SK-N-SH (cell line): ENCODE results near the gene ATP5MG. TPM values are rescaled to one million over a fixed set of nuclear protein-coding genes. Genes with fewer than 3 reads are reported as not detected.

Experiments
- CTCF ChIA-PET: fragments of 300-600, 350-600 bp; formaldehyde crosslinking; extraction: SDS; loops from one replicate; lab custom pipeline; 2021; lab: Yijun Ruan, JAX
- POLR2A ChIA-PET: fragments of 350-600 bp; sonication (Branson Sonifier 250); formaldehyde crosslinking; extraction: SDS; loops from one replicate; lab custom pipeline; 2020; ENCODE audit warnings: antibody characterized with exemption, inconsistent platforms; lab: Yijun Ruan, JAX
- DNase-seq: peaks from one replicate; pipeline ENCODE4 v3.0.0; 2012
- H2AFZ ChIP-seq: fragments of 200-600 bp; sonication (generic); 2 replicates; pipeline ENCODE4 v1.8.1; 2016; ENCODE audit warnings: antibody characterized with exemption, mild to moderate bottlenecking, low read depth
- H3F3A ChIP-seq: fragments of 200-600 bp; sonication (generic); replicated peaks from 2 replicates; pipeline ENCODE3; 2016; ENCODE audit warnings: antibody characterized with exemption, mild to moderate bottlenecking; ENCODE audit not compliant: insufficient read depth
- H3K27ac ChIP-seq, 2 experiments: fragments of 200-500 bp in 1 of 2; fragments of 200-600 bp in 1 of 2; sonication (Bioruptor generic) in 1 of 2; sonication (generic), shearing (Covaris generic) in 1 of 2; 2 replicates each; pipeline versions ENCODE4 v1.5.1 to v1.6.1; 2014 to 2016; ENCODE audit warnings: low read depth in 2 of 2, inconsistent platforms in 1 of 2, low read length in 1 of 2, mild to moderate bottlenecking in 1 of 2, mixed read lengths in 1 of 2
- H3K27me3 ChIP-seq: fragments of 200-600 bp; sonication (generic), shearing (Covaris generic); 2 replicates; pipeline ENCODE4 v1.6.1; 2016; ENCODE audit warnings: mixed run types; ENCODE audit not compliant: insufficient read depth
- H3K36me3 ChIP-seq, 2 experiments: fragments of 200-500 bp in 1 of 2; fragments of 200-600 bp in 1 of 2; sonication (Bioruptor generic) in 1 of 2; sonication (generic) in 1 of 2; replicated peaks in 1 of 2; 2 replicates each; pipeline versions ENCODE3 to v1.5.1; 2014 to 2016; ENCODE audit warnings: low read length in 1 of 2, mild to moderate bottlenecking in 1 of 2; ENCODE audit not compliant: insufficient read depth in 2 of 2, control insufficient read depth in 1 of 2
- H3K4me1 ChIP-seq, 2 experiments: fragments of 200-500 bp in 1 of 2; fragments of 200-600 bp in 1 of 2; sonication (Bioruptor generic) in 1 of 2; sonication (generic), shearing (Covaris generic) in 1 of 2; 2 replicates each; pipeline versions ENCODE4 v1.5.1 to v1.6.1; 2014 to 2016; ENCODE audit warnings: low read depth in 1 of 2, low read length in 1 of 2, mixed run types in 1 of 2; ENCODE audit not compliant: insufficient read depth in 2 of 2, control insufficient read depth in 1 of 2
- H3K4me2 ChIP-seq: fragments of 200-600 bp; sonication (generic), shearing (Covaris generic); 2 replicates; pipeline ENCODE4 v1.6.1; 2017; ENCODE audit warnings: mixed run types
- H3K4me3 ChIP-seq, 2 experiments: fragments of 200-500 bp in 1 of 2; fragments of 200-600 bp in 1 of 2; sonication (Bioruptor generic) in 1 of 2; sonication (generic), shearing (Covaris generic) in 1 of 2; 2 replicates each; pipeline versions ENCODE4 v1.5.1 to v1.8.1; 2014 to 2016; ENCODE audit warnings: low read depth in 2 of 2, inconsistent platforms in 1 of 2, low read length in 1 of 2, mild to moderate bottlenecking in 1 of 2, mixed read lengths in 1 of 2, moderate library complexity in 1 of 2
- H3K79me2 ChIP-seq: fragments of 200-600 bp; sonication (generic); 2 replicates; pipeline ENCODE4 v1.8.1; 2017; ENCODE audit warnings: mild to moderate bottlenecking; ENCODE audit not compliant: insufficient read depth
- H3K9ac ChIP-seq: fragments of 200-600 bp; sonication (generic); 2 replicates; pipeline ENCODE4 v1.6.1; 2017; ENCODE audit warnings: mixed run types
- H3K9me2 ChIP-seq: fragments of 200-600 bp; sonication (generic); 2 replicates; pipeline ENCODE4 v1.6.1; 2017; ENCODE audit warnings: mixed run types
- H3K9me3 ChIP-seq: fragments of 200-600 bp; sonication (generic); 2 replicates; pipeline ENCODE4 v1.6.1; 2017; ENCODE audit warnings: mixed run types, mild to moderate bottlenecking, moderate library complexity
- H4K20me1 ChIP-seq: fragments of 200-600 bp; sonication (generic); 2 replicates; pipeline ENCODE4 v1.6.1; 2017; ENCODE audit warnings: mild to moderate bottlenecking, mixed run types; ENCODE audit not compliant: insufficient read depth
- CHD2 ChIP-seq: fragments of 150-350 bp; IDR thresholded peaks from 2 replicates; pipeline ENCODE4 v1.6.1; 2018; ENCODE audit warnings: low read length; ENCODE audit not compliant: partially characterized antibody
- ELF1 ChIP-seq: IDR thresholded peaks from 2 replicates; pipeline ENCODE4 v1.4.0; 2012
- EP300 ChIP-seq, 2 experiments: IDR thresholded peaks; 2 replicates each; pipeline versions ENCODE4 v1.4.0 to v1.6.1; 2012; ENCODE audit warnings: borderline replicate concordance in 1 of 2, low read depth in 1 of 2, low read length in 1 of 2
- FOSL2 ChIP-seq: IDR thresholded peaks from 2 replicates; pipeline ENCODE4 v1.4.0; 2012; ENCODE audit warnings: low read depth, mild to moderate bottlenecking, moderate library complexity, borderline replicate concordance
- FOXJ3 ChIP-seq: sonication (generic); formaldehyde crosslinking; IDR thresholded peaks from 2 replicates; pipeline ENCODE4 v1.5.1; 2020; ENCODE audit warnings: mild to moderate bottlenecking, missing genetic modification reagents
- FOXM1 ChIP-seq: IDR thresholded peaks from 2 replicates; pipeline ENCODE4 v1.4.0; 2012; ENCODE audit warnings: low read depth, mild to moderate bottlenecking
- GABPA ChIP-seq: IDR thresholded peaks from 2 replicates; pipeline ENCODE4 v1.4.0; 2012; ENCODE audit warnings: low read depth, mild to moderate bottlenecking
- GATA2 ChIP-seq: sonication (generic); formaldehyde crosslinking; IDR thresholded peaks from 2 replicates; pipeline ENCODE4 v1.5.0; 2020; ENCODE audit warnings: mild to moderate bottlenecking, missing genetic modification reagents
- JUND ChIP-seq: IDR thresholded peaks from 2 replicates; pipeline ENCODE4 v1.4.0; 2012
- MXI1 ChIP-seq: IDR thresholded peaks from 2 replicates; pipeline ENCODE4 v1.6.1; 2012; ENCODE audit warnings: mild to moderate bottlenecking, low read depth, low read length, improper control_type of control experiment
- NFIC ChIP-seq: IDR thresholded peaks from 2 replicates; pipeline ENCODE4 v1.4.0; 2012; ENCODE audit warnings: borderline replicate concordance
- RAD21 ChIP-seq: IDR thresholded peaks from 2 replicates; pipeline ENCODE4 v1.6.1; 2012; ENCODE audit warnings: mild to moderate bottlenecking, low read length
- RCOR1 ChIP-seq: fragments of 150-350 bp; IDR thresholded peaks from 2 replicates; pipeline ENCODE4 v1.6.1; 2017; ENCODE audit warnings: antibody characterized with exemption, low read length
- RXRA ChIP-seq: IDR thresholded peaks from 2 replicates; pipeline ENCODE4 v1.4.0; 2012; ENCODE audit warnings: low read depth, mild to moderate bottlenecking, borderline replicate concordance
- SIN3A ChIP-seq: IDR thresholded peaks from 2 replicates; pipeline ENCODE4 v1.6.1; 2012; ENCODE audit warnings: low read depth, mild to moderate bottlenecking, low read length, moderate library complexity, borderline replicate concordance
- TAF1 ChIP-seq: IDR thresholded peaks from 2 replicates; pipeline ENCODE4 v1.6.1; 2012; ENCODE audit warnings: low read depth, mild to moderate bottlenecking, low read length, moderate library complexity, borderline replicate concordance
- TEAD4 ChIP-seq: IDR thresholded peaks from 2 replicates; pipeline ENCODE4 v1.4.0; 2012; ENCODE audit warnings: mild to moderate bottlenecking, borderline replicate concordance; ENCODE audit not compliant: insufficient read depth
- YY1 ChIP-seq: IDR thresholded peaks from 2 replicates; pipeline ENCODE4 v1.4.0; 2012; ENCODE audit warnings: low read depth, mild to moderate bottlenecking
- WGBS: methylation state at CpG from one replicate; pipeline ENCODE4 v1.1.6; 2017; ENCODE audit warnings: low lambda C conversion rate; 5-methylcytosine and 5-hydroxymethylcytosine counted together
- polyA plus RNA-seq, 3 experiments: library from polyadenylated mRNA; depleted of rRNA; stranded (reverse); fragments of >200 nt; gene quantifications; 2 replicates each; pipeline ENCODE4 v1.2.3, GENCODE V29; 2012
- TF ChIP-seq, protein P1 (sequence below): IDR thresholded peaks from 2 replicates; pipeline ENCODE4 v1.4.0; 2012; ENCODE audit warnings: low read depth, borderline replicate concordance
- TF ChIP-seq, protein P2 (sequence below): IDR thresholded peaks from 2 replicates; pipeline ENCODE4 v1.4.0; 2012; ENCODE audit warnings: low read depth

Gene ATP5MG
- polyA plus RNA-seq, 1 of the 3 experiments (the other 2 are of a cell fraction): 140 TPM

DNA sequence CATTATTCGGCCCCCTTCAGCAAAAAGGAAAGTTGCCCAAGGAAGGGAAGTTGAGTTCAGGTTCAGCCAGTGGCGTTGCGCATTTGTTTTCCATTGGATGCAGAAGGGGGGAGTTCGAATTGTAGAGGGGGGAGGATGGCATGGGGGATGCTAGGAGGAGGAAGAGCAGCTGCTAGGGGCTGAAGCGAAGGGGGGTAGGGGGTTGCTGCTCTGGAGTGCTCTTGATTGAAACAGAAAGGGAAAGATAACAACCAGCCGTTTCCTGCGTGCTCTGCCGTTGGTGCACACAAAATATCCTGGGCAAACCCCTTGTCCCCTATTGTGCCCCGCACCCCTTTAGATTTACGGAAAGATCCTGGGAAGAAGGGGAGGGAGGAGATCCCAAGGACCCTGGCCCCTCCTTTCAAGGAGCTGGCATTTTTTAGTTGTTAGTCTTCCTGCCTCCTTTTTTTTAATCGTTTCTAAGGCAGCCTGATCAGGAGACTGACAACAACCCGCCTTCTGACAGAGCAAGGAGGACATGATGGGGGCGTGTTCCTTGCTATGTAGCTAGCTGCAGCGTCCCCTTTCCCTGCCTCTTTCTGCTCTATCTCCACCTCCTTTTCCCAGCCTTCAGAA, 37.0 kb downstream of the ATP5MG start:
- Histone ChIP-seq H3K27me3 (no peaks in the 10 kb centered on the region), H3K9ac (peak overlapping the region; percentile 80), H2AFZ (no peak overlapping the region; the same call in 1 of the 2 replicates), H4K20me1 (peaks cover 60% of the 10 kb centered on the region)
- CTCF ChIA-PET: interaction anchor here (1.0 to 1.1 kb wide), 3 partner anchors 16 to 50 kb away, joined by 3 read pairs; no protein-coding TSS in a partner anchor
- TF ChIP-seq RAD21 (peak; percentile 17; the same call in 1 of the 2 replicates), FOXJ3 (no peak), FOXM1 (no peak), FOSL2 (no peak), EP300 (IDR thresholded peaks at IDR 0.05; ENCODE audit: borderline replicate concordance in 1 of 2, low read depth in 1 of 2, low read length in 1 of 2) (no peak), JUND (no peak), YY1 (0 out of 2 replicates have a peak, but pooled peaks have one; percentile 19), GATA2 (CRISPR knock-in tag) (no peak), GABPA (no peak), SIN3A (peak; percentile 85; the same call in 1 of the 2 replicates), MXI1 (peak; percentile 93), TAF1 (no peak), RCOR1 (no peak), ELF1 (no peak), RXRA (no peak), TEAD4 (no peak), NFIC (no peak), CHD2 (no peak)
- TF ChIP-seq, protein P1, sequence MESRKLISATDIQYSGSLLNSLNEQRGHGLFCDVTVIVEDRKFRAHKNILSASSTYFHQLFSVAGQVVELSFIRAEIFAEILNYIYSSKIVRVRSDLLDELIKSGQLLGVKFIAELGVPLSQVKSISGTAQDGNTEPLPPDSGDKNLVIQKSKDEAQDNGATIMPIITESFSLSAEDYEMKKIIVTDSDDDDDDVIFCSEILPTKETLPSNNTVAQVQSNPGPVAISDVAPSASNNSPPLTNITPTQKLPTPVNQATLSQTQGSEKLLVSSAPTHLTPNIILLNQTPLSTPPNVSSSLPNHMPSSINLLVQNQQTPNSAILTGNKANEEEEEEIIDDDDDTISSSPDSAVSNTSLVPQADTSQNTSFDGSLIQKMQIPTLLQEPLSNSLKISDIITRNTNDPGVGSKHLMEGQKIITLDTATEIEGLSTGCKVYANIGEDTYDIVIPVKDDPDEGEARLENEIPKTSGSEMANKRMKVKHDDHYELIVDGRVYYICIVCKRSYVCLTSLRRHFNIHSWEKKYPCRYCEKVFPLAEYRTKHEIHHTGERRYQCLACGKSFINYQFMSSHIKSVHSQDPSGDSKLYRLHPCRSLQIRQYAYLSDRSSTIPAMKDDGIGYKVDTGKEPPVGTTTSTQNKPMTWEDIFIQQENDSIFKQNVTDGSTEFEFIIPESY: no peak
- TF ChIP-seq, protein P2, sequence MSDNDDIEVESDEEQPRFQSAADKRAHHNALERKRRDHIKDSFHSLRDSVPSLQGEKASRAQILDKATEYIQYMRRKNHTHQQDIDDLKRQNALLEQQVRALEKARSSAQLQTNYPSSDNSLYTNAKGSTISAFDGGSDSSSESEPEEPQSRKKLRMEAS: no peak
- TF ChIP-seq, all 33 proteins: peak for 4
- H3K36me3 ChIP-seq: peaks cover 15 to 18% of the 10 kb centered on the region in 2 experiments
- no peaks in the 10 kb centered on the region for H3K9me3 ChIP-seq
- H3K4me2 ChIP-seq: peak overlapping the region; percentile 98
- H3K27ac ChIP-seq: peak overlapping the region; percentile 48 to 91
- peak; percentile 53 for DNase-seq
- H3K4me3 ChIP-seq: peak overlapping the region; percentile 77 to 95
- H3K79me2 ChIP-seq: peaks cover 69% of the 10 kb centered on the region
- H3F3A ChIP-seq: peaks cover 28% of the 10 kb centered on the region
- H3K9me2 ChIP-seq: no peaks in the 10 kb centered on the region
- H3K4me1 ChIP-seq: peaks cover 33 to 34% of the 10 kb centered on the region in 2 experiments; a peak in 3 of 4 replicates
- 4% methylated on average over 13 of the region's 14 CpGs for WGBS
- POLR2A ChIA-PET: no interaction called here
